ENCODE results near the gene DUSP10.
A peak's percentile ranks its signal among the peaks of the same experiment; 100 is the strongest.

The DUSP10 gene

GRCh38 chr1:221697923-221698425 is 43.9 kb downstream of the DUSP10 start:
- no peak for ATAC-seq
- TF ChIP-seq ZFP3 (CRISPR knock-in tag; IDR thresholded peaks at IDR 0.05) (no peak), ARNTL (CRISPR knock-in tag; IDR thresholded peaks at IDR 0.05; ENCODE audit: borderline replicate concordance, low read depth) (no peak), GLIS3 (CRISPR knock-in tag; IDR thresholded peaks at IDR 0.05) (no peak), ZFP30 (CRISPR knock-in tag; IDR thresholded peaks at IDR 0.05) (no peak), TCF4 (CRISPR knock-in tag; IDR thresholded peaks at IDR 0.05; ENCODE audit: borderline replicate concordance) (no peak), ZNF8 (CRISPR knock-in tag; IDR thresholded peaks at IDR 0.05) (no peak), ZC3H10 (CRISPR knock-in tag; IDR thresholded peaks at IDR 0.05) (no peak), CSDC2 (CRISPR knock-in tag; IDR thresholded peaks at IDR 0.05) (no peak), CSRNP3 (CRISPR knock-in tag; IDR thresholded peaks at IDR 0.05) (no peak), ZNF70 (CRISPR knock-in tag; IDR thresholded peaks at IDR 0.05) (no peak), TSHZ2 (CRISPR knock-in tag; IDR thresholded peaks at IDR 0.05) (no peak), TOX (CRISPR knock-in tag; IDR thresholded peaks at IDR 0.05; ENCODE audit: borderline replicate concordance) (no peak), ISL1 (CRISPR knock-in tag; IDR thresholded peaks at IDR 0.05) (no peak), ESRRG (CRISPR knock-in tag; IDR thresholded peaks at IDR 0.05) (no peak), OSR1 (CRISPR knock-in tag; IDR thresholded peaks at IDR 0.05) (no peak)
- TF ChIP-seq, protein P1, sequence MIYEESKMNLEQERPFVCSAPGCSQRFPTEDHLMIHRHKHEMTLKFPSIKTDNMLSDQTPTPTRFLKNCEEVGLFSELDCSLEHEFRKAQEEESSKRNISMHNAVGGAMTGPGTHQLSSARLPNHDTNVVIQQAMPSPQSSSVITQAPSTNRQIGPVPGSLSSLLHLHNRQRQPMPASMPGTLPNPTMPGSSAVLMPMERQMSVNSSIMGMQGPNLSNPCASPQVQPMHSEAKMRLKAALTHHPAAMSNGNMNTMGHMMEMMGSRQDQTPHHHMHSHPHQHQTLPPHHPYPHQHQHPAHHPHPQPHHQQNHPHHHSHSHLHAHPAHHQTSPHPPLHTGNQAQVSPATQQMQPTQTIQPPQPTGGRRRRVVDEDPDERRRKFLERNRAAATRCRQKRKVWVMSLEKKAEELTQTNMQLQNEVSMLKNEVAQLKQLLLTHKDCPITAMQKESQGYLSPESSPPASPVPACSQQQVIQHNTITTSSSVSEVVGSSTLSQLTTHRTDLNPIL (CRISPR knock-in tag; IDR thresholded peaks at IDR 0.05; ENCODE audit: low read depth), result no peak

DNA sequence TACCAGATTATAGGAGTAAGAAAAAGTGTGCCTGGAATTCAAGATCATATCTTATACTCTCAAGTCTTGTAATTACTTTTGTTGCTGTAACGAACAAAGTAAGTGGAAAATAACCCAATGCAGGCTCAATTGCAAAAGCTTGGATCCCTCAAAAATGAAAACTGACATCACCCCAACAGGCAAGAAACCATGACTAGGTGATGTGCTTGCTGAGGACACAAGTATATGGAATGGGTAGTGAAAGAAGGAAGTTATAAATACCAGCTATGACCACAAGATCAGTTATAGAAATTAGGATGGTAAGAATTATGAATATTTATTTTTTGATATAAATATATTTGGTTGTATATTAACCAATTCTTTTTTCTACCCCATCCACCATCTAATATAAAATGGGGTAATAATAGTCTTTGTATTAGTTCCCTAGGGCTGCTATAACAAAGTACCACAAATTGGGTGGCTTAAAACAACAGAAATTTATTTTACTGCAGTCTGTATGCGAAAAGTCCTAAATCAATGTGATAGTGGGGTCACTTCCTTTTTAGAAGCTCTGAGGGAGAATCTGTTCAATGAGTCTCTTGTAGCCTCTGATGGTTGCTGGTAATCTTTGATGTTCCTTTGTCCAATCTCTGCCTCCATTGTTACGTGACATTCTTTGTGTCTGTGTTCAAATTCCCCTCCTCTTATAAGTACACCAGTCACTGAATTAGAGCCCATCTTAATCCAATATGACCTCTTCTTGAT is 45.0 kb downstream of the DUSP10 start:
- TF ChIP-seq PPARA (CRISPR knock-in tag; IDR thresholded peaks at IDR 0.05; ENCODE audit: borderline replicate concordance) (no peak), ESRRG (CRISPR knock-in tag; IDR thresholded peaks at IDR 0.05) (no peak)
- no peak for ATAC-seq

- TF ChIP-seq, protein P1 (CRISPR knock-in tag; IDR thresholded peaks at IDR 0.05; ENCODE audit: low read depth), result no peak
- peak; percentile 7 for TF ChIP-seq ZC3H10 (CRISPR knock-in tag; IDR thresholded peaks at IDR 0.05)
- TF ChIP-seq GLIS3 (CRISPR knock-in tag; IDR thresholded peaks at IDR 0.05), result no peak
- TF ChIP-seq ARNTL (CRISPR knock-in tag; IDR thresholded peaks at IDR 0.05; ENCODE audit: borderline replicate concordance, low read depth), result no peak
- TF ChIP-seq ZFP3 (CRISPR knock-in tag; IDR thresholded peaks at IDR 0.05), result no peak
- TF ChIP-seq TCF4 (CRISPR knock-in tag; IDR thresholded peaks at IDR 0.05; ENCODE audit: borderline replicate concordance), result no peak
- ATAC-seq, result peak; percentile 54; the same call in 2 of the 3 replicates
These were observed 45.9 kb downstream of the DUSP10 start for GRCh38 chr1:221696027-221696426.

GRCh38 chr1:221695301-221695700 is 46.6 kb downstream of the DUSP10 start:
- ATAC-seq, result no peak
- TF ChIP-seq GLIS3 (CRISPR knock-in tag; IDR thresholded peaks at IDR 0.05) (no peak), OSR1 (CRISPR knock-in tag; IDR thresholded peaks at IDR 0.05) (no peak), TSHZ2 (CRISPR knock-in tag; IDR thresholded peaks at IDR 0.05) (no peak), BACH2 (CRISPR knock-in tag; IDR thresholded peaks at IDR 0.05; ENCODE audit: borderline replicate concordance) (no peak), ZNF8 (CRISPR knock-in tag; IDR thresholded peaks at IDR 0.05) (no peak), ESRRG (CRISPR knock-in tag; IDR thresholded peaks at IDR 0.05) (no peak), ARNTL (CRISPR knock-in tag; IDR thresholded peaks at IDR 0.05; ENCODE audit: borderline replicate concordance, low read depth) (no peak), TCF4 (CRISPR knock-in tag; IDR thresholded peaks at IDR 0.05; ENCODE audit: borderline replicate concordance) (no peak), PATZ1 (CRISPR knock-in tag; IDR thresholded peaks at IDR 0.05; ENCODE audit: borderline replicate concordance) (no peak), ISL1 (CRISPR knock-in tag; IDR thresholded peaks at IDR 0.05) (no peak), POU6F1 (CRISPR knock-in tag; IDR thresholded peaks at IDR 0.05; ENCODE audit: borderline replicate concordance, low read depth) (no peak)

All from SK-N-SH treated with all-trans-retinoic acid at 6 μM for 48 hours (cell line).